HCT116 (cell line): ENCODE results near the gene IL25. TPM values are rescaled to one million over a fixed set of nuclear protein-coding genes. Genes with fewer than 3 reads are reported as not detected.
"Not testable (repeated sequence)": the region's sequence is repeated elsewhere in the genome, so short reads cannot be mapped to it uniquely, and the experiment has no call there.

Source experiments
- ATAC-seq: fragments of 200-7000 bp; cut with Tn5 transposase; 2 replicates; pipeline ENCODE4 v1.9.1; 2020; ENCODE audit warnings: mild to moderate bottlenecking, moderate library complexity
- BruUV-seq: library from RNA; stranded (reverse); fragments of 400-500 nt; replicated peaks from 2 replicates; lab custom pipeline; 2021; lab: Mats Ljungman, UMichigan
- CTCF ChIA-PET: fragments of 300-600 bp; sonication (Branson Sonifier 250); formaldehyde crosslinking; loops from one replicate; lab custom pipeline; 2021; ENCODE audit warnings: antibody characterized with exemption; lab: Charles Lee
- POLR2A ChIA-PET: fragments of 300-600, 350-600 bp; sonication (Branson Sonifier 250); formaldehyde crosslinking; loops from one replicate; lab custom pipeline; 2021; ENCODE audit warnings: antibody characterized with exemption; lab: Charles Lee
- RAD21 ChIA-PET, 2 experiments: fragments of 300-600 bp; sonication (Branson Sonifier 250); formaldehyde crosslinking; loops; one replicate each; lab custom pipeline; 2023; ENCODE audit warnings: low total read pairs in 2 of 2; ENCODE audit not compliant: uncharacterized antibody in 2 of 2, unreplicated experiment in 2 of 2, low non-redundant PET in 1 of 2; lab: Charles Lee
- DNase-seq: peaks from one replicate; pipeline ENCODE4 v3.0.0-alpha.2; 2010; ENCODE audit warnings: low read depth, low spot score
- H2AFZ ChIP-seq: fragments of 200-600 bp; shearing (Covaris generic), sonication (generic); 2 replicates; pipeline ENCODE4 v1.6.1; 2017; ENCODE audit warnings: low read depth, mixed run types, mixed read lengths, antibody characterized with exemption, low read length; ENCODE audit not compliant: poor library complexity, severe bottlenecking
- H3K27ac ChIP-seq: 2 replicates; pipeline ENCODE4 v1.5.1; 2012; ENCODE audit warnings: low read depth, low read length
- H3K27me3 ChIP-seq: fragments of 200-600 bp; sonication (generic); 2 replicates; pipeline ENCODE4 v1.6.1; 2016; ENCODE audit warnings: mixed run types, low read length, mixed read lengths; ENCODE audit not compliant: insufficient read depth
- H3K36me3 ChIP-seq, 2 experiments: fragments of 200-500 bp in 1 of 2; fragments of 200-600 bp in 1 of 2; sonication (Bioruptor generic) in 1 of 2; sonication (generic) in 1 of 2; 2 replicates each; pipeline versions ENCODE4 v1.5.1 to v1.6.1; 2014 to 2016; ENCODE audit warnings: low read length in 2 of 2, inconsistent platforms in 1 of 2, mixed read lengths in 1 of 2, mixed run types in 1 of 2; ENCODE audit not compliant: insufficient read depth in 2 of 2, control insufficient read depth in 1 of 2
- H3K4me1 ChIP-seq, 2 experiments: fragments of 200-600 bp in 1 of 2; sonication (generic) in 1 of 2; 2 replicates each; pipeline versions ENCODE4 v1.5.1 to v1.6.1; 2012 to 2017; ENCODE audit warnings: low read length in 2 of 2, inconsistent platforms in 1 of 2, mild to moderate bottlenecking in 1 of 2, mixed read lengths in 1 of 2, mixed run types in 1 of 2, moderate library complexity in 1 of 2; ENCODE audit not compliant: insufficient read depth in 2 of 2, control insufficient read depth in 1 of 2
- H3K4me2 ChIP-seq: fragments of 200-600 bp; sonication (generic); 2 replicates; pipeline ENCODE4 v1.6.1; 2017; ENCODE audit warnings: mixed run types, low read length, mixed read lengths
- H3K4me3 ChIP-seq, 2 experiments: fragments of 200-600 bp in 1 of 2; sonication (generic) in 1 of 2; replicated peaks in 1 of 2; 2 replicates each; pipeline ENCODE4 v1.5.1; 2011 to 2016; ENCODE audit warnings: low read length in 2 of 2, control low read depth in 1 of 2, low read depth in 1 of 2, mild to moderate bottlenecking in 1 of 2, mixed read lengths in 1 of 2, mixed run types in 1 of 2
- H3K79me2 ChIP-seq: fragments of 200-600 bp; sonication (generic); 2 replicates; pipeline ENCODE4 v1.6.1; 2017; ENCODE audit warnings: mild to moderate bottlenecking, mixed run types, low read length, moderate library complexity, mixed read lengths; ENCODE audit not compliant: insufficient read depth
- H3K9ac ChIP-seq: fragments of 200-600 bp; sonication (generic); 2 replicates; pipeline ENCODE4 v1.6.1; 2016; ENCODE audit warnings: low read length, mixed read lengths
- H3K9me2 ChIP-seq: fragments of 200-600 bp; sonication (generic), shearing (Covaris generic); 2 replicates; pipeline ENCODE4 v1.6.1; 2017; ENCODE audit warnings: mixed run types, mild to moderate bottlenecking, moderate library complexity; ENCODE audit not compliant: insufficient read depth
- H3K9me3 ChIP-seq, 2 experiments: fragments of 200-500 bp in 1 of 2; fragments of 200-600 bp in 1 of 2; sonication (Bioruptor generic) in 1 of 2; sonication (generic) in 1 of 2; 2 replicates each; pipeline ENCODE4 v1.6.1; 2014 to 2017; ENCODE audit warnings: low read length in 2 of 2, mixed read lengths in 2 of 2, inconsistent platforms in 1 of 2, low read depth in 1 of 2, mild to moderate bottlenecking in 1 of 2, mixed run types in 1 of 2, moderate library complexity in 1 of 2; ENCODE audit not compliant: control insufficient read depth in 1 of 2, insufficient read depth in 1 of 2
- H4K20me1 ChIP-seq: fragments of 200-600 bp; sonication (generic), shearing (Covaris generic); 2 replicates; pipeline ENCODE4 v1.6.1; 2017; ENCODE audit warnings: mixed run types, mild to moderate bottlenecking, moderate library complexity; ENCODE audit not compliant: insufficient read depth
- ELF1 ChIP-seq: IDR thresholded peaks from 2 replicates; pipeline ENCODE4 v1.6.1; 2012; ENCODE audit warnings: low read depth, borderline replicate concordance
- POLR2AphosphoS5 ChIP-seq: IDR thresholded peaks from 2 replicates; pipeline ENCODE4 v1.6.1; 2011; ENCODE audit warnings: mild to moderate bottlenecking, low read depth, low read length, moderate library complexity
- RAD21 ChIP-seq: IDR thresholded peaks from 2 replicates; pipeline ENCODE4 v1.6.1; 2012; ENCODE audit warnings: low read depth, mild to moderate bottlenecking
- SRF ChIP-seq: IDR thresholded peaks from 2 replicates; pipeline ENCODE4 v1.6.1; 2012; ENCODE audit warnings: low read depth
- YY1 ChIP-seq: IDR thresholded peaks from 2 replicates; pipeline ENCODE4 v1.6.1; 2011; ENCODE audit warnings: low read length, low read depth, moderate library complexity, mild to moderate bottlenecking; ENCODE audit not compliant: insufficient replicate concordance; ENCODE audit errors: extremely low read depth
- intact Hi-C: fragments of 100-400 bp; cut with micrococcal nuclease; formaldehyde crosslinking; loops from 2 replicates; pipeline ENCODE4 v1.10.0; 2022
- total RNA-seq: library from RNA; stranded (reverse); gene quantifications from one replicate; pipeline ENCODE4 v1.2.1, GENCODE V29; 2021; ENCODE audit not compliant: unreplicated experiment

Gene IL25
- total RNA-seq, 1 experiment from 2014 or later = not detected

DNA sequence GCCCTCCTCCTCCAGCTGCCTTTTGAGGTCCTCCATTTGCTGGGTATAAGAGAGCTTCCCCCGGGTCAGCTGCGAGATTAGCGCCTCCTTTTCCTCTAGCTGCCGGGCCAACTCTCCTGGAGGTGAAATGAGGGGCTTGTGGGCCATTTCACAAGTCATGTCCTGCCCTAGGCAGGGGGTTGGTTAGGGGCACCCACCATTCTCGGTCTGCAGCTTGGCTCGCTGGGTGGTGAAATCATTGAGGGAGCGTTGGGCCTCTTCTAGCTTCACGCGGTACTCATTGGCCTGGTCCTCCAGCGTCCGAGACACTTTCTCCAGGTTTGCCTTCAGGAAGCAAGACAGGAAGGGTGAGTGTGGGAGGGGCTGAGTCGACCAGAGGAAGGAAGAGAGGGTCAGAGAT lies 16.8 kb downstream of the IL25 start (continued):
- TF ChIP-seq ELF1 = no peak

DNA sequence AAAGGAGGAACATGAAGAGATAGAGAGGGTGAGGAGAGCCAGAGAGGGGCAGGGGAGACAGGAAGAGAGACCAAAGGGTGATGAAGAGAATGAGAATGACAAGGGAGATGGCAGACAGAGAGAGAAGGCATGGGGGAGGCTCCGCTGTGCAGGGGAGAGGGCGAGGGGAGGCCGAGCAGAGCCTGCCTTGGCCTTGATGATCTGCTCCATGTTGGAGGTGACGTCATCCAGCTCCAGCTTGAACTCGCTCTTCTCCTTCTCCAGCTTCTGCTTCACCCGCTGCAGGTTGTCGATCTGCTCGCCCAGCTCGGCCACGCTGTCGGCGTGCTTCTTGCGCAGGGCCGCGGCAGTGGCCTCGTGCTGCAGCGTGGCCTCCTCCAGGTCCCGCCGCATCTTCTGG lies 17.3 kb downstream of the IL25 start:
- H3K4me3 ChIP-seq, H3K79me2 ChIP-seq, ATAC-seq, H3K9me3 ChIP-seq, H3K4me2 ChIP-seq, POLR2A ChIA-PET, H3K27ac ChIP-seq, CTCF ChIA-PET, H3K9me2 ChIP-seq, RAD21 ChIA-PET, H4K20me1 ChIP-seq, H3K4me1 ChIP-seq, BruUV-seq, H3K9ac ChIP-seq, DNase-seq, H3K36me3 ChIP-seq, H2AFZ ChIP-seq, intact Hi-C loops: not testable (repeated sequence)
- peaks cover 13% of the 10 kb centered on the region; the same call in 1 of the 2 replicates for H3K27me3 ChIP-seq

DNA sequence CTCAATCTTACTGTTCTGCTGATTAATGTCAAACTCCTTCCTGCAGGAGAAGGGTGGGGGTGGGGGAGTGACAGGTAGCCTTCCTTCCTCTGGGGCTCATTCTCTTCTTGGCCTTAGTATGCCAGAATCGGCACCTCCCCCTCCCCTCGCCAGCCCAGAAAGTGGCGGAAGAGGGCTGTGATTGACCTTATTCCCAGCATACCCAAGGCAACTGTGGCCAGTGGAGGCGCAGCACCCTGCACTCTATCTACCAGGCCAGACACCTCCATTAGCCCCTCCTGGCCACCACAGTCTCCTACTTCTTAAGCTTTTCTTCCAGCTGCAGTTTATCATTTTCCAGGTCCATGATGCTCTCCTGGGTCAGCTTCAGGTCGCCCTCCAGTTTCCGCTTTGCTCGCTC lies 20.0 kb downstream of the IL25 start:
- no peaks in the 10 kb centered on the region for H3K36me3 ChIP-seq

More for the DNA sequence above, 20.0 kb downstream of the IL25 start:
- no peaks in the 10 kb centered on the region for H3K79me2 ChIP-seq
- peaks cover 13% of the 10 kb centered on the region; the same call in 1 of the 2 replicates for H3K27me3 ChIP-seq
- CTCF ChIA-PET = interaction anchor here (1.2 kb wide), 1 partner anchor 13 kb away, joined by 4 read pairs; no protein-coding TSS in a partner anchor
- H3K9me3 ChIP-seq = no peaks in the 10 kb centered on the region
- ATAC-seq (no peak), DNase-seq (no peak)
- no peaks in the 10 kb centered on the region for H3K4me1 ChIP-seq
- RAD21 ChIA-PET = interaction anchor here in 1 of 2 experiments (0.6 kb wide), 1 partner anchor 16 kb away, joined by 4 read pairs; no protein-coding TSS in a partner anchor
- H2AFZ ChIP-seq = no peak overlapping the region
- BruUV-seq = no TSS peak
- intact Hi-C loops = no loop called here
- POLR2A ChIA-PET = no interaction called here
- no peak overlapping the region for H3K4me2 ChIP-seq
- no peak overlapping the region for H3K4me3 ChIP-seq
- no peak overlapping the region for H3K9ac ChIP-seq
- no peak overlapping the region for H3K27ac ChIP-seq
- no peaks in the 10 kb centered on the region for H3K9me2 ChIP-seq
- TF ChIP-seq ELF1 (no peak), YY1 (no peak), RAD21 (no peak), POLR2AphosphoS5 (no peak), SRF (no peak)
- H4K20me1 ChIP-seq = no peaks in the 10 kb centered on the region
